GM23248 (cell line): ENCODE measurements around the gene TMEM51.

Experiments
- EZH2 ChIP-seq: fragments of 200-600 bp; sonication (generic); IDR thresholded peaks from 2 replicates; pipeline ENCODE4 v1.6.1; 2018; ENCODE audit warnings: antibody characterized with exemption, mild to moderate bottlenecking; ENCODE audit not compliant: insufficient read depth, poor library complexity, severe bottlenecking
- EZH2phosphoT487 ChIP-seq: fragments of 200-600 bp; sonication (generic); IDR thresholded peaks from 2 replicates; pipeline ENCODE4 v1.6.1; 2018; ENCODE audit warnings: antibody characterized with exemption, moderate library complexity, mild to moderate bottlenecking, low read depth; ENCODE audit not compliant: insufficient read depth

GRCh38 chr1:15172405-15173259 is 19.1 kb downstream of the TMEM51 start:
- TF ChIP-seq EZH2phosphoT487: no peak
- TF ChIP-seq EZH2: no peak
